K562 (cell line): ENCODE results near the gene LIPM. TPM values are rescaled to one million over a fixed set of nuclear protein-coding genes. Genes with fewer than 3 reads are reported as not detected.

Experiments used
- ATAC-seq: fragments of 200-7000 bp; cut with Tn5 transposase; 3 replicates; pipeline ENCODE4 v1.9.1; 2020; ENCODE audit warnings: moderate library complexity
- BruUV-seq: library from RNA; stranded (reverse); fragments of 400-500 nt; replicated peaks from 2 replicates; lab custom pipeline; 2021; lab: Mats Ljungman, UMichigan
- CTCF ChIA-PET: fragments of 300-600 bp; formaldehyde crosslinking; extraction: SDS; loops from one replicate; lab custom pipeline; 2021; ENCODE audit warnings: low intra/inter-chr PET ratio; lab: Yijun Ruan, JAX
- POLR2A ChIA-PET: fragments of 300-600, 350-650 bp; sonication (Branson Sonifier 250); formaldehyde crosslinking; extraction: SDS; loops from one replicate; lab custom pipeline; 2021; ENCODE audit warnings: antibody characterized with exemption, inconsistent platforms; lab: Yijun Ruan, JAX
- DNase-seq, 4 experiments: peaks; one replicate each; pipeline versions ENCODE4 v3.0.0 to v3.0.0-alpha.2; 2011 to 2018; ENCODE audit warnings: low spot score in 3 of 4, mixed read lengths in 3 of 4; ENCODE audit errors: extremely low read depth in 1 of 4
- FAIRE-seq: peaks from 2 replicates; lab custom pipeline; 2011; peaks lifted over from hg19 to GRCh38; lab: Jason Lieb, UNC
- H2AFZ ChIP-seq: 2 replicates; pipeline ENCODE4 v1.6.0; 2011; ENCODE audit warnings: low read depth, low read length, control low read depth, inconsistent platforms
- H3K27ac ChIP-seq: fragments of 200-600 bp; 3 replicates; pipeline ENCODE4 v1.8.0; 2011; ENCODE audit warnings: low read depth, mild to moderate bottlenecking, control low read depth, inconsistent platforms, low read length, moderate library complexity, mixed read lengths; ENCODE audit errors: extremely low read depth
- H3K27me3 ChIP-seq, 2 experiments: fragments of 300-600 bp in 1 of 2; 2 replicates in 1 of 2; 3 replicates in 1 of 2; pipeline versions ENCODE4 v1.6.0 to v1.8.0; 2011; ENCODE audit warnings: inconsistent platforms in 2 of 2, low read length in 2 of 2, mild to moderate bottlenecking in 1 of 2, mixed read lengths in 1 of 2, moderate library complexity in 1 of 2; ENCODE audit not compliant: control insufficient read depth in 2 of 2, insufficient read depth in 2 of 2
- H3K36me3 ChIP-seq: fragments of 300-600 bp; 3 replicates; pipeline ENCODE4 v1.8.0; 2011; ENCODE audit warnings: mild to moderate bottlenecking, low read length, inconsistent platforms; ENCODE audit not compliant: control insufficient read depth, insufficient read depth
- H3K4me1 ChIP-seq, 2 experiments: fragments of 200-600 bp in 1 of 2; replicated peaks in 1 of 2; 2 replicates in 1 of 2; 3 replicates in 1 of 2; pipeline versions ENCODE4 v1.5.1 to v1.8.0; 2011; ENCODE audit warnings: inconsistent platforms in 2 of 2, low read length in 2 of 2, mild to moderate bottlenecking in 1 of 2, mixed read lengths in 1 of 2, moderate library complexity in 1 of 2; ENCODE audit not compliant: control insufficient read depth in 2 of 2, insufficient read depth in 2 of 2
- H3K4me2 ChIP-seq: 2 replicates; pipeline ENCODE4 v1.6.1; 2011; ENCODE audit warnings: low read length, control low read depth, inconsistent platforms, mixed read lengths; ENCODE audit not compliant: insufficient read depth
- H3K4me3 ChIP-seq: fragments of 200-600 bp; sonication (generic), shearing (Covaris generic); 2 replicates; pipeline ENCODE4 v1.5.1; 2016; ENCODE audit warnings: control low read depth, inconsistent platforms
- H3K79me2 ChIP-seq: fragments of 200-600 bp; 3 replicates; pipeline ENCODE4 v1.8.0; 2011; ENCODE audit warnings: low read length, inconsistent platforms; ENCODE audit not compliant: control insufficient read depth, insufficient read depth
- H3K9ac ChIP-seq, 2 experiments: 2 replicates each; pipeline versions ENCODE4 v1.6.0 to v1.6.1; 2011; ENCODE audit warnings: low read depth in 2 of 2, low read length in 2 of 2, control low read depth in 1 of 2, inconsistent platforms in 1 of 2, mild to moderate bottlenecking in 1 of 2, mixed read lengths in 1 of 2; ENCODE audit not compliant: insufficient read depth in 1 of 2
- H3K9me1 ChIP-seq: one replicate; pipeline ENCODE4 v1.6.0; 2011; ENCODE audit warnings: inconsistent platforms, mild to moderate bottlenecking, low read length, moderate library complexity; ENCODE audit not compliant: control insufficient read depth, insufficient read depth
- H3K9me3 ChIP-seq: replicated peaks from 2 replicates; pipeline ENCODE4 v1.5.1; 2011; ENCODE audit warnings: low read depth, low read length, inconsistent platforms; ENCODE audit not compliant: control insufficient read depth, insufficient read depth
- H4K20me1 ChIP-seq: replicated peaks from 2 replicates; pipeline ENCODE4 v1.6.1; 2011; ENCODE audit warnings: low read length, inconsistent platforms, mixed read lengths; ENCODE audit not compliant: control insufficient read depth, insufficient read depth
- CTCF ChIP-seq, 3 experiments: IDR thresholded peaks in 2 of 3; conservative IDR thresholded peaks in 1 of 3; 2 replicates each; pipeline ENCODE4 v1.5.1; 2011 to 2012; ENCODE audit warnings: low read length in 3 of 3, mild to moderate bottlenecking in 3 of 3, control low read depth in 2 of 3, improper control_type of control experiment in 1 of 3, inconsistent platforms in 1 of 3, low read depth in 1 of 3, mixed read lengths in 1 of 3, moderate library complexity in 1 of 3; ENCODE audit not compliant: insufficient read depth in 2 of 3
- GTF2A2 ChIP-seq: IDR thresholded peaks from 2 replicates; pipeline ENCODE4 v1.6.1; 2016; ENCODE audit warnings: mild to moderate bottlenecking, missing genetic modification characterization, missing compliant biosample characterization
- GTF2B ChIP-seq: IDR thresholded peaks from 2 replicates; pipeline ENCODE4 v1.6.1; 2011; ENCODE audit not compliant: insufficient read length; ENCODE audit errors: extremely low read depth
- PTTG1 ChIP-seq: fragments of 450-650 bp; IDR thresholded peaks from 2 replicates; pipeline ENCODE4 v1.6.1; 2016; ENCODE audit warnings: low read depth, mild to moderate bottlenecking, missing genetic modification characterization, missing compliant biosample characterization
- RAD21 ChIP-seq, 2 experiments: fragments of 250-450 bp in 1 of 2; fragments of 450-650 bp in 1 of 2; sonication (Bioruptor Pico) in 1 of 2; formaldehyde crosslinking in 1 of 2; IDR thresholded peaks in 1 of 2; conservative IDR thresholded peaks in 1 of 2; 2 replicates each; pipeline versions ENCODE4 v1.4.0 to v1.8.0; 2020 to 2022; ENCODE audit warnings: mild to moderate bottlenecking in 2 of 2, moderate library complexity in 1 of 2
- THAP7 ChIP-seq: fragments of 250-450 bp; sonication (Bioruptor Pico); IDR thresholded peaks from 2 replicates; pipeline ENCODE4 v1.5.0; 2021
- ZNF384 ChIP-seq: IDR thresholded peaks from 2 replicates; pipeline ENCODE4 v1.6.1; 2012; ENCODE audit warnings: low read depth, low read length, improper control_type of control experiment
- WGBS: fragments of 100-300 bp; shearing (Covaris generic); methylation state at CpG from one replicate; pipeline ENCODE4 v1.1.6; 2016; ENCODE audit warnings: low coverage, mixed read lengths; ENCODE audit not compliant: insufficient coverage; ENCODE audit errors: missing lambda C conversion rate; 5-methylcytosine and 5-hydroxymethylcytosine counted together
- in situ Hi-C: fragments of 300-500 bp; cut with MboI; formaldehyde crosslinking; loops from 4 replicates; pipeline ENCODE4 v1.15.0; 2018; ENCODE audit warnings: inconsistent platforms, mixed read lengths
- intact Hi-C: fragments of 100-400 bp; cut with micrococcal nuclease; formaldehyde crosslinking; loops from 2 replicates; pipeline ENCODE4 v1.14.2; 2022
- polyA plus RNA-seq, 8 experiments: library from polyadenylated mRNA; depleted of rRNA in 4 of 8; stranded (reverse) in 5 of 8; unstranded in 3 of 8; fragments of >200 nt; fragmentation: Nextera tagmentation in 2 of 8; fragmentation: Illumina TruSeq in 1 of 8; extraction: Ambion mirVana in 2 of 8; extraction: Trizol in 1 of 8; gene quantifications; 2 replicates each; pipeline versions ENCODE4 v1.2.1 to v1.2.3, GENCODE V29; 2011 to 2014; ENCODE audit warnings: inconsistent platforms in 1 of 8, missing spikeins in 1 of 8
- total RNA-seq, 7 experiments: library from RNA; depleted of rRNA in 6 of 7; stranded (reverse); fragments of >200 nt in 6 of 7; fragmentation: Illumina TruSeq in 2 of 7; extraction: Trizol in 2 of 7; gene quantifications; 2 replicates each; pipeline versions ENCODE4 v1.2.1 to v1.2.3, GENCODE V29; 2011 to 2021; ENCODE audit warnings: low replicate concordance in 1 of 7

LIPM gene
- total and polyA plus RNA-seq, 9 of the 15 experiments (the other 6 are each of a cell fraction or from before 2014, with no cell fraction given) = not detected

- CTCF ChIA-PET = no interaction called here
- no peak for TF ChIP-seq THAP7 (CRISPR knock-in tag)
- no peak for TF ChIP-seq GTF2B
- TF ChIP-seq ZNF384 = peak; percentile 55; the same call in 1 of the 2 replicates
- peak; percentile 14 to 41 (median 21); a peak in 2 of 6 replicates for TF ChIP-seq CTCF (IDR thresholded peaks at IDR 0.05 in 2 of 3, conservative IDR thresholded peaks at IDR 0.05 in 1 of 3; ENCODE audit: insufficient read depth in 2 of 3, low read depth in 1 of 3, low read length in 3 of 3)
- no peak for TF ChIP-seq GTF2A2 (tag)
- TF ChIP-seq RAD21 (CRISPR knock-in tag; conservative IDR thresholded peaks at IDR 0.05 in 1 of 2, IDR thresholded peaks at IDR 0.05 in 1 of 2) = 0 out of 4 replicates have a peak, but pooled peaks have one; percentile 13 to 16
- TF ChIP-seq PTTG1 = no peak
- Histone ChIP-seq H3K4me1 (no peaks in the 10 kb centered on the region), H3K27me3 (no peaks in the 10 kb centered on the region), H3K9me3 (no peaks in the 10 kb centered on the region), H3K79me2 (no peaks in the 10 kb centered on the region), H3K4me2 (no peak overlapping the region), H3K36me3 (no peaks in the 10 kb centered on the region), H3K4me3 (no peak overlapping the region), H3K9me1 (no peaks in the 10 kb centered on the region), H2AFZ (no peak overlapping the region), H4K20me1 (no peaks in the 10 kb centered on the region), H3K9ac (no peak overlapping the region), H3K27ac (no peak overlapping the region)
- in situ Hi-C loops (no loop called here), intact Hi-C loops (no loop called here)
- BruUV-seq = no TSS peak
- peak; percentile 61; the same call in 1 of the 3 replicates for ATAC-seq
- POLR2A ChIA-PET = no interaction called here
- WGBS = 2% methylated on average over 5 of the region's 5 CpGs
- FAIRE-seq = no peak
- DNase-seq = peak; percentile 3 to 22 (median 6)
Measured at GRCh38 chr10:88810196-88810961, 7.8 kb downstream of the LIPM start.
